ENCODE measurements around the gene MAGEL2. TPM values are rescaled to one million over a fixed set of nuclear protein-coding genes. Genes with fewer than 3 reads are reported as not detected.

The MAGEL2 gene
- total and polyA plus RNA-seq, 8 donors, result 0.10 to 1.7 (median 0.79) TPM; not detected in 4

DNA sequence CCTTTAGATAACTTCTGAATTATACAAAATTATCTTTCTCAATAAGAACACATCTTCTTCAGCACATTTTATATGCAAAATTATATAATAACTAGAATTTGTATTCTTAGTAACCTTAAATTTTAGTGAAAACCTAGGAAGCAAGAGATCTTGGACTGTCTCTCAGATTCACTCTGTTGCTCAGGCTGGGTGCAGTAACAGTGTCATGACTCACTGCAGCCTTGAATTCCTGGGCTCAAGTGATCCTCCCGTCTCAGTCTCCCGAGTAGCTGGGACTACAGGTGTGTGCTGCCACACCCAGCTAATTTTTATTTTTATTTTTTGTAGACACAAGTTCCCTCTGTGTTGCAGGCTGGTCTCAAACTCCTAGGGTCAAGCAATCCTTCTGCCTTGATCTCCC lies 52.3 kb downstream of the MAGEL2 start:
- Histone ChIP-seq H3K27ac (no peak overlapping the region), H3K9me3 (no peaks in the 10 kb centered on the region), H3K4me3 (no peak overlapping the region), H3K4me1 (no peaks in the 10 kb centered on the region), H3K36me3 (no peaks in the 10 kb centered on the region), H3K27me3 (no peaks in the 10 kb centered on the region)
- intact Hi-C loops (cut with DNase I; ENCODE audit: low total_unique reads), result no loop called here
- no peak for DNase-seq
- WGBS, 5 donors, result 47 to 73% (median 56%) methylated on average over 2 of the region's 2 CpGs
- TF ChIP-seq EP300 (IDR thresholded peaks at IDR 0.05) (no peak), POLR2A (IDR thresholded peaks at IDR 0.05) (no peak), CTCF (IDR thresholded peaks at IDR 0.05) (no peak), POLR2AphosphoS5 (IDR thresholded peaks at IDR 0.05) (no peak)

DNA sequence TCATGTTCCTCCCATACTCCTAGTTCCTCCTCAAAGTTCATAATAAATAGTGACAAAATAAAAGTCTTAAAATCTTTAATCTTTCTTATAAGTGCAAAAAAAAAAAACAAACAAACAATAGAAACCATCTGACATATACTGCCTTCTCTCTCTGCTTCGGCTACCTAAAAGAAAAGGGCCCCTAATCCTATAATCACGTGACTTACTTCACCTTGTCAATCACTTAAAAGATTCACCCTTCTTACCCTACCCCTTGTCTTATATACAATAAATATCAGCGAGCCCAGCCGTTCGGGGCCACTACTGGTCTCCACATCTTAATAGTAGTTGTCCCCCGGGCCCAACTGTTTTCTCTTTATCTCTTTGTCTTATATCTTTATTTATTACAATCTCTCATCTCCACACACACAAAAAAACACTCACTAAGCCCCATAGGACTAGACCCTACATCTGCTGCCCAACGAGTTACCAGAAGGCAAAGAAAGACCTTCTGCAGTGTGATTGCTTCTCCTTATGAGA lies 53.4 kb downstream of the MAGEL2 start:
- WGBS, 5 donors, result 68 to 81% (median 75%) methylated on average over 7 of the region's 7 CpGs
- DNase-seq, result no peak
- no peak overlapping the region for H3K4me3 ChIP-seq
- no peaks in the 10 kb centered on the region for H3K4me1 ChIP-seq
- H3K27ac ChIP-seq, result no peak overlapping the region
- no peak for TF ChIP-seq POLR2A (IDR thresholded peaks at IDR 0.05)
- TF ChIP-seq CTCF (IDR thresholded peaks at IDR 0.05), result no peak
- no peak for TF ChIP-seq EP300 (IDR thresholded peaks at IDR 0.05)
- no peak for TF ChIP-seq POLR2AphosphoS5 (IDR thresholded peaks at IDR 0.05)
- no peaks in the 10 kb centered on the region for H3K36me3 ChIP-seq
- H3K27me3 ChIP-seq, result no peaks in the 10 kb centered on the region
- no peaks in the 10 kb centered on the region for H3K9me3 ChIP-seq
- intact Hi-C loops (cut with DNase I; ENCODE audit: low total_unique reads), result no loop called here

Other genes starting within 250 kb of the MAGEL2 start
- gene GOLGA6L2, start 200.6 kb downstream of the MAGEL2 start, total RNA-seq, result not detected
- gene GOLGA6L2, start 200.6 kb downstream of the MAGEL2 start, polyA plus RNA-seq, result not detected
- 10 to 100 TPM in 1 of 5 donors, 1 to 10 TPM in 1, not detected in 3; 3.3 to 14.2 TPM for gene MKRN3, start 82.2 kb downstream of the MAGEL2 start, total RNA-seq
- gene MKRN3, start 82.2 kb downstream of the MAGEL2 start, polyA plus RNA-seq, result under 1 TPM in 1 of 3 donors, not detected in 2; 0.40 TPM
- 10 to 100 TPM in 4 of 5 donors, 1 to 10 TPM in 1; 7.6 to 38.6 (median 23.8) TPM for gene NDN, start 39.4 kb upstream of the MAGEL2 start, total RNA-seq
- gene NDN, start 39.4 kb upstream of the MAGEL2 start, polyA plus RNA-seq, result 10 to 100 TPM; 21.8 to 24.4 (median 23.0) TPM

Data from stomach (tissue), 9 donors.